ENCODE results near the gene PDCD2L.

Gene PDCD2L

GRCh38 chr19:34430738-34431625 is 26.8 kb downstream of the PDCD2L start:
- H3K4me3 ChIP-seq: peak overlapping the region; percentile 86
- no peak for DNase-seq (ENCODE audit: low spot score)
- H3K27ac ChIP-seq: peak overlapping the region; percentile 88 to 94
- peak; percentile 32 for TF ChIP-seq CTCF (IDR thresholded peaks at IDR 0.05)

GRCh38 chr19:34431681-34432402 is 27.6 kb downstream of the PDCD2L start:
- H3K4me3 ChIP-seq: peak overlapping the region; percentile 36
- peak overlapping the region; percentile 88 to 94 for H3K27ac ChIP-seq
- TF ChIP-seq CTCF (IDR thresholded peaks at IDR 0.05): no peak
- no peak for DNase-seq (ENCODE audit: low spot score)

- no peak for TF ChIP-seq CTCF (IDR thresholded peaks at IDR 0.05)
- Histone ChIP-seq H3K27ac (peak overlapping the region; percentile 88 to 94), H3K4me3 (peak overlapping the region; percentile 31)
- peak; percentile 91 for DNase-seq (ENCODE audit: low spot score)
These were observed 28.6 kb downstream of the PDCD2L start for GRCh38 chr19:34432797-34433196.

GRCh38 chr19:34436716-34437115 is 32.5 kb downstream of the PDCD2L start:
- Histone ChIP-seq H3K27ac (peak overlapping the region; percentile 77 to 88), H3K4me3 (no peak overlapping the region)
- TF ChIP-seq CTCF (IDR thresholded peaks at IDR 0.05): no peak
- DNase-seq (ENCODE audit: low spot score): no peak

GRCh38 chr19:34448191-34448590 is 44.0 kb downstream of the PDCD2L start:
- Histone ChIP-seq H3K4me3 (no peak overlapping the region), H3K27ac (peak overlapping the region; percentile 7 to 24)
- DNase-seq (ENCODE audit: low spot score): no peak
- no peak for TF ChIP-seq CTCF (IDR thresholded peaks at IDR 0.05)

GRCh38 chr19:34452723-34453122 is 48.5 kb downstream of the PDCD2L start:
- TF ChIP-seq CTCF (IDR thresholded peaks at IDR 0.05): no peak
- no peak overlapping the region for H3K4me3 ChIP-seq
- no peak for DNase-seq (ENCODE audit: low spot score)
- peak overlapping the region; percentile 9 to 62 for H3K27ac ChIP-seq
